HEK293 (cell line): ENCODE results near the gene LSM2.

Experiments used
- CTCF ChIA-PET: fragments of 350-600 bp; formaldehyde crosslinking; extraction: SDS; loops from one replicate; lab custom pipeline; 2021; ENCODE audit warnings: antibody characterized with exemption; lab: Yijun Ruan, JAX
- POLR2A ChIA-PET: fragments of 300-600 bp; formaldehyde crosslinking; extraction: SDS; loops from one replicate; lab custom pipeline; 2020; ENCODE audit warnings: antibody characterized with exemption, inconsistent platforms; lab: Yijun Ruan, JAX
- H3K27ac ChIP-seq: fragments of 200-500 bp; sonication (Bioruptor generic); 2 replicates; pipeline ENCODE4 v1.5.1; 2014; ENCODE audit warnings: low read depth, low read length, control low read depth, inconsistent platforms; ENCODE audit errors: extremely low read depth
- H3K36me3 ChIP-seq, 2 experiments: fragments of 200-500 bp in 1 of 2; sonication (Bioruptor generic) in 1 of 2; 1 replicate in 1 of 2; 2 replicates in 1 of 2; pipeline ENCODE4 v1.5.1; 2014 to 2017; ENCODE audit warnings: inconsistent platforms in 2 of 2, low read length in 2 of 2; ENCODE audit not compliant: control insufficient read depth in 2 of 2, insufficient read depth in 1 of 2
- H3K4me1 ChIP-seq: fragments of 200-500 bp; sonication (Bioruptor generic); 2 replicates; pipeline ENCODE4 v1.5.1; 2014; ENCODE audit warnings: mild to moderate bottlenecking, low read length, inconsistent platforms; ENCODE audit not compliant: control insufficient read depth, insufficient read depth
- H3K4me3 ChIP-seq: 2 replicates; pipeline ENCODE4 v1.5.1; 2011; ENCODE audit warnings: low read depth, mild to moderate bottlenecking, control low read depth, low read length, moderate library complexity
- H3K9me3 ChIP-seq: fragments of 200-500 bp; sonication (Bioruptor generic); 2 replicates; pipeline ENCODE4 v1.5.1; 2014; ENCODE audit warnings: low read depth, low read length, inconsistent platforms; ENCODE audit not compliant: control insufficient read depth, insufficient read depth
- BCL11A ChIP-seq: fragments of 450-650 bp; formaldehyde crosslinking; IDR thresholded peaks from 2 replicates; pipeline ENCODE4 v1.5.1; 2016; ENCODE audit warnings: low read depth, missing biosample characterization, missing genetic modification characterization
- BCL11B ChIP-seq: fragments of 450-650 bp; formaldehyde crosslinking; IDR thresholded peaks from 2 replicates; pipeline ENCODE4 v1.5.1; 2016; ENCODE audit warnings: low read depth, missing biosample characterization, missing genetic modification characterization
- HIC1 ChIP-seq: fragments of 450-650 bp; formaldehyde crosslinking; IDR thresholded peaks from 2 replicates; pipeline ENCODE4 v1.5.1; 2016; ENCODE audit warnings: missing biosample characterization, missing genetic modification characterization
- HOXC10 ChIP-seq: sonication (generic); formaldehyde crosslinking; IDR thresholded peaks from 2 replicates; pipeline ENCODE4 v1.8.1; 2023; ENCODE audit warnings: mild to moderate bottlenecking, missing genetic modification reagents
- IKZF3 ChIP-seq: fragments of 450-650 bp; IDR thresholded peaks from 2 replicates; pipeline ENCODE4 v1.5.0; 2018; ENCODE audit warnings: missing biosample characterization, mild to moderate bottlenecking, missing genetic modification characterization, moderate library complexity
- KLF1 ChIP-seq: fragments of 450-650 bp; formaldehyde crosslinking; IDR thresholded peaks from 2 replicates; pipeline ENCODE4 v1.5.1; 2016; ENCODE audit warnings: missing biosample characterization, missing genetic modification characterization
- KLF10 ChIP-seq: fragments of 450-650 bp; IDR thresholded peaks from 2 replicates; pipeline ENCODE4 v1.5.1; 2018; ENCODE audit warnings: missing biosample characterization, mild to moderate bottlenecking, missing genetic modification characterization
- KLF7 ChIP-seq: fragments of 450-650 bp; formaldehyde crosslinking; IDR thresholded peaks from 2 replicates; pipeline ENCODE4 v1.5.1; 2016; ENCODE audit warnings: missing biosample characterization, missing genetic modification characterization, borderline replicate concordance
- KLF9 ChIP-seq: fragments of 450-650 bp; formaldehyde crosslinking; IDR thresholded peaks from 2 replicates; pipeline ENCODE4 v1.5.1; 2016; ENCODE audit warnings: missing biosample characterization, missing genetic modification characterization, low read depth
- SCRT2 ChIP-seq: fragments of 450-650 bp; formaldehyde crosslinking; IDR thresholded peaks from 2 replicates; pipeline ENCODE4 v1.5.1; 2016; ENCODE audit warnings: missing biosample characterization, missing genetic modification characterization
- ZBTB1 ChIP-seq: fragments of 450-650 bp; formaldehyde crosslinking; IDR thresholded peaks from 2 replicates; pipeline ENCODE4 v1.5.1; 2016; ENCODE audit warnings: missing biosample characterization, missing genetic modification characterization
- ZFP41 ChIP-seq: fragments of 450-650 bp; formaldehyde crosslinking; IDR thresholded peaks from 2 replicates; pipeline ENCODE4 v1.5.1; 2016; ENCODE audit warnings: missing biosample characterization, missing genetic modification characterization, borderline replicate concordance
- ZIC2 ChIP-seq: fragments of 450-650 bp; formaldehyde crosslinking; IDR thresholded peaks from 2 replicates; pipeline ENCODE4 v1.5.1; 2016; ENCODE audit warnings: missing biosample characterization, missing genetic modification characterization
- ZNF18 ChIP-seq: fragments of 450-650 bp; formaldehyde crosslinking; IDR thresholded peaks from 2 replicates; pipeline ENCODE4 v1.5.1; 2016; ENCODE audit warnings: missing biosample characterization, missing genetic modification characterization
- ZNF2 ChIP-seq: fragments of 450-650 bp; formaldehyde crosslinking; IDR thresholded peaks from 2 replicates; pipeline ENCODE4 v1.5.1; 2016; ENCODE audit warnings: missing biosample characterization, missing genetic modification characterization
- ZNF214 ChIP-seq: fragments of 450-650 bp; formaldehyde crosslinking; IDR thresholded peaks from 2 replicates; pipeline ENCODE4 v1.5.1; 2017; ENCODE audit warnings: missing biosample characterization, mild to moderate bottlenecking, missing genetic modification characterization, borderline replicate concordance
- ZNF335 ChIP-seq: fragments of 450-650 bp; formaldehyde crosslinking; conservative IDR thresholded peaks from 2 replicates; pipeline ENCODE4 v1.5.1; 2016; ENCODE audit warnings: missing biosample characterization, missing genetic modification characterization
- ZNF423 ChIP-seq: fragments of 450-650 bp; formaldehyde crosslinking; IDR thresholded peaks from 2 replicates; pipeline ENCODE4 v1.5.1; 2016; ENCODE audit warnings: missing biosample characterization, missing genetic modification characterization
- ZNF510 ChIP-seq: fragments of 450-650 bp; formaldehyde crosslinking; IDR thresholded peaks from 2 replicates; pipeline ENCODE4 v1.5.1; 2018; ENCODE audit warnings: mild to moderate bottlenecking, missing genetic modification characterization, missing biosample characterization; ENCODE audit not compliant: insufficient replicate concordance
- ZNF561 ChIP-seq: fragments of 450-650 bp; IDR thresholded peaks from 2 replicates; pipeline ENCODE4 v1.5.1; 2018; ENCODE audit warnings: missing biosample characterization, missing genetic modification characterization, borderline replicate concordance
- ZNF658 ChIP-seq: fragments of 450-650 bp; formaldehyde crosslinking; IDR thresholded peaks from 2 replicates; pipeline ENCODE4; 2016; ENCODE audit warnings: missing biosample characterization, missing genetic modification characterization
- TF ChIP-seq, protein P1 (sequence below): IDR thresholded peaks from 2 replicates; pipeline ENCODE4 v1.6.1; 2011; ENCODE audit warnings: mild to moderate bottlenecking, low read depth, low read length, borderline replicate concordance

Gene LSM2

DNA sequence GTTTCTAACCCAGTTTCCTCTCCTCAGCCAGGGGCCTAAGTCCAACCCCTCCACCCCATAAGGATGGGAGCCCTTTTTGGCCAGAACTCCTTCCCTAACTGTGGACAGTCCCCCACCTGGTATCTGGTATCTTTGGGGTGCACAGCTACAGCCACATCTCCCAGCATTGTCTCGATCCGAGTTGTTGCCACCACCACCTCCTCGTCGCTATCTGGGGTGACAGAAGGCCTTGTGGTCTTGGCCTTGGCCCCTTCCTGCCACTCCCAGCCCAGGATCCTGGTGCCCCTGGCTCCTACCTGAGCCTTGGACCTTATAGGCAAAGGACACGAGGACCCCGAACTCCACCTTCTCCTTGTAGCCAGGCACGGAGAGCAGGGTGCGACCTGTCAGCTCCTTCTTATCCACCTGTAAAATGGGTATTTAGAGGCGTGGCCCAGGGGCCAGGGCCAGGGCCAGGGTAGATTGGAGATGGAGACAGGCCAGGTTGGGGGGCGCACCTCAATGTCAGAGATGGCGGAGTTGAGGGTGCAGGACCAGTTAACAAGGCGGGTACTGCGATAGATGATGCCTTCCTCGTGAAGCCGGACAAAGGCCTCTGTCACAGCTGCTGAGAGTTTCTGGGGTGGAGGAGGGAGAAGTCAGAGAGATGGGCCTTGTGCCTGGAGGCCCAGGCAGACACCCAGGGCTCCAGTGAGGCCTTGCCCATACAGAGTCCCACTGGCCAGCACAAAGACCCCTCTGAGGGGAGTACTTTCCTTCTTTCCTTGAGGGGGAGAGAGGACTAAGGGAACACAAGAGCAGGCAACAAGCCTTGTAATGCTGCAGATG, 22.5 kb downstream of the LSM2 start:
- TF ChIP-seq ZNF214: no peak
- no peak for TF ChIP-seq ZNF510
- no peak for TF ChIP-seq ZBTB1 (tag by site-specific recombination)
- TF ChIP-seq, protein P1, sequence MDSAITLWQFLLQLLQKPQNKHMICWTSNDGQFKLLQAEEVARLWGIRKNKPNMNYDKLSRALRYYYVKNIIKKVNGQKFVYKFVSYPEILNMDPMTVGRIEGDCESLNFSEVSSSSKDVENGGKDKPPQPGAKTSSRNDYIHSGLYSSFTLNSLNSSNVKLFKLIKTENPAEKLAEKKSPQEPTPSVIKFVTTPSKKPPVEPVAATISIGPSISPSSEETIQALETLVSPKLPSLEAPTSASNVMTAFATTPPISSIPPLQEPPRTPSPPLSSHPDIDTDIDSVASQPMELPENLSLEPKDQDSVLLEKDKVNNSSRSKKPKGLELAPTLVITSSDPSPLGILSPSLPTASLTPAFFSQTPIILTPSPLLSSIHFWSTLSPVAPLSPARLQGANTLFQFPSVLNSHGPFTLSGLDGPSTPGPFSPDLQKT: no peak
- no peak for TF ChIP-seq HOXC10 (CRISPR knock-in tag)
- no peak for TF ChIP-seq ZNF561 (tag by site-specific recombination)
- TF ChIP-seq ZNF335 (tag by site-specific recombination): no peak
- no peak for TF ChIP-seq ZFP41 (tag by site-specific recombination)
- CTCF ChIA-PET: interaction anchor here (0.9 to 7.5 kb wide), 5 partner anchors 11 to 22 kb away, joined by 4 to 50 read pairs (median 4); partner anchors contain the start of gene LSM2
- Histone ChIP-seq H3K4me3 (no peak overlapping the region), H3K4me1 (no peaks in the 10 kb centered on the region), H3K9me3 (no peaks in the 10 kb centered on the region), H3K27ac (no peak overlapping the region), H3K36me3 (peaks cover 16 to 72% of the 10 kb centered on the region in 2 experiments)
- POLR2A ChIA-PET: interaction anchor here (0.8 to 2.1 kb wide), 3 partner anchors 14 to 43 kb away, joined by 3 to 10 read pairs (median 3); partner anchors contain the start of genes HSPA1B and LSM2

DNA sequence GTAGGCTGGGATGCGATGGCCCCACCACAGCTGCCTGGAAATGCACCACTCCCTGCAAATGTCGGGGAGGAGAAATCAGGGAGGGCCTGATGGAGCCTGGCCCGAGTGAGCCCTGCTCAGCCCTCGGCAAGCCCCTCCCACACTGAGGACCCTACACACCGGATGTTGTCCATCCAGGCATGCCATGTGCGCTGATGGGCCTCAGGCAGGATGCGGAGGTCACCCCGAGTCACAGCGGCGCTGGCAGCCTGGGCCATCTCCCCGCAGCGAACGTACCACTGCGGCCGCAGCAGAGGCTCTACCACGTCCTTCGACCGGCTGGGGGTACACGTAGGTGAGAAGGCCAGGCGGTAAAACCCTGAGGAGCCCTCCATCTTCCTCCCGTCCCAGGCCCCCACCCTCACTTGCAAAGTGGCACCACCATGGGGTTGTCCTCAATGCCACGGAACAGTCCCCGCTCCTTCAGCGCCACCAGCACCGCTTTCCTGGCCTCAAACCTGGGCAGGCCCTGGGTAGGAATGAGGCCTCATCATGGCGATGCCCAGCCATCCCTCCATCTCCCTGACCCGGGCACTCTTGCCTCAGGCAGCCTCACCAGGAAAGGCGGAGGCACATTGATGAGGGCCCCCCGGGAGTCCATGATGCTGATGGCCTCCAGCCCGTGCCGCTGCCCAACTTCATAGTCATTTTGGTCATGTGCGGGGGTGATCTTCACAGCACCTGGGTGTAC, 24.5 kb downstream of the LSM2 start:
- TF ChIP-seq ZNF335 (tag by site-specific recombination) (no peak), HIC1 (tag by site-specific recombination) (peak; percentile 34; the same call in 1 of the 2 replicates), KLF7 (no peak), ZNF658 (tag by site-specific recombination) (no peak), ZNF510 (no peak)
- H3K4me3 ChIP-seq: no peak overlapping the region
- H3K27ac ChIP-seq: no peak overlapping the region
- no peaks in the 10 kb centered on the region; the same call in 1 of the 2 replicates for H3K4me1 ChIP-seq
- H3K9me3 ChIP-seq: no peaks in the 10 kb centered on the region
- peaks cover 10 to 79% of the 10 kb centered on the region in 2 experiments; a peak in 2 of 3 replicates for H3K36me3 ChIP-seq
- ChIA-PET POLR2A (interaction anchor here (2.1 to 2.4 kb wide), 1 partner anchor 45 kb away, joined by 10 to 17 read pairs; the partner anchor contains the start of gene HSPA1B), CTCF (interaction anchor here (0.7 to 7.5 kb wide), 3 partner anchors 13 to 50 kb away, joined by 3 to 50 read pairs (median 3); no protein-coding TSS in a partner anchor)

- Histone ChIP-seq H3K27ac (no peak overlapping the region), H3K4me1 (peaks cover 4% of the 10 kb centered on the region), H3K9me3 (no peaks in the 10 kb centered on the region), H3K4me3 (no peak overlapping the region), H3K36me3 (peaks cover 9 to 76% of the 10 kb centered on the region in 2 experiments; a peak in 2 of 3 replicates)
- POLR2A ChIA-PET: interaction anchor here (0.6 to 2.4 kb wide), 3 partner anchors 34 to 55 kb away, joined by 3 to 17 read pairs (median 8); partner anchors contain the start of genes HSPA1A, HSPA1B and HSPA1L
- CTCF ChIA-PET: interaction anchor here (1.0 to 7.5 kb wide), 4 partner anchors 9 to 18 kb away, joined by 3 to 50 read pairs (median 16); partner anchors contain the start of gene SAPCD1
- TF ChIP-seq KLF9 (tag by site-specific recombination) (peak; percentile 57), ZNF2 (tag by site-specific recombination) (no peak), KLF10 (tag by site-specific recombination) (peak; percentile 51; the same call in 1 of the 2 replicates), ZIC2 (tag by site-specific recombination) (peak; percentile 59), KLF1 (tag by site-specific recombination) (0 out of 2 replicates have a peak, but pooled peaks have one; percentile 24), BCL11B (tag by site-specific recombination) (0 out of 2 replicates have a peak, but pooled peaks have one; percentile 37), BCL11A (tag by site-specific recombination) (peak; percentile 83), SCRT2 (tag by site-specific recombination) (0 out of 2 replicates have a peak, but pooled peaks have one; percentile 24), ZNF423 (no peak), ZNF18 (tag by site-specific recombination) (no peak), IKZF3 (tag by site-specific recombination) (no peak)
Observed at GRCh38 chr6:31781244-31782125, 25.3 kb downstream of the LSM2 start.
